HG03439 (cell line): ENCODE data around the gene KMT2E.

Experiments used
- ATAC-seq: cut with Tn5 transposase; IDR thresholded peaks from one replicate; pipeline ENCODE4 v1.9.1; 2021; ENCODE audit warnings: mild to moderate bottlenecking, moderate library complexity; ENCODE audit not compliant: unreplicated experiment

Gene KMT2E

DNA sequence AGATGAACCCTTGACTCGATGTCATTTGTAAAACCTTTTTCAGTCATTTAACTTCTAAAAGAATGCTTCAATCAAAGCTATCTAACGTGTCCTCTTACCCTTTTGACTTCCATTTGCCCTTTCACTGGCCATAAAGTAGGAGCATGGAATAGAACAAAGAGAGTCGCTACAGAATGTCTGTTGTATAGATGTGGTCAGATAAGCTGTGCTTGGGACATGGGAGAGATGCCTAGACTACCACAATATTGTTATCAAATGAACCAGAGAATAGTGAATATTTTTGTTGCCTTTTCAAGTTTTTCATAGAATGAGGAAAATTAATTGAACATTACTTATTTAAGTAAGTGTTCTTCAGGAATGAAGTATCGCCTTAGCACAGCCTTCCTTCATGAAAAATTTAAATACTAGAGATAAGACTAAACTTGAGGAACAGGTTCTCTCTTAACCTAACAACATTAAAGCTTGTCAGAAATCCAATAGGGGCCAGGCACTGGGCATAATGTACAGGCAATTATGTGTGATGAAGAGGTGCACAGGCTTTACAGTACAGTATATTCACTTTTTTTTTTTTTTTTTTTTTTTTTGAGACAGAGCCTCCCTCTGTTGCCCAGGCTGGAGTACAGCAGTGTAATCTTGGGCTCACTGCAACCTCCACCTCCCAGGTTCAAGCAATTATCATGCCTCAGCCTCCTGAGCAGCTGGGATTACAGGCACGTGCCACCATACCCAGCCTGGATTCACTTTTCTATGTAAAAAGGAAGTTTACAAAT is 7.5 kb upstream of the KMT2E start:
- no peak for ATAC-seq

DNA sequence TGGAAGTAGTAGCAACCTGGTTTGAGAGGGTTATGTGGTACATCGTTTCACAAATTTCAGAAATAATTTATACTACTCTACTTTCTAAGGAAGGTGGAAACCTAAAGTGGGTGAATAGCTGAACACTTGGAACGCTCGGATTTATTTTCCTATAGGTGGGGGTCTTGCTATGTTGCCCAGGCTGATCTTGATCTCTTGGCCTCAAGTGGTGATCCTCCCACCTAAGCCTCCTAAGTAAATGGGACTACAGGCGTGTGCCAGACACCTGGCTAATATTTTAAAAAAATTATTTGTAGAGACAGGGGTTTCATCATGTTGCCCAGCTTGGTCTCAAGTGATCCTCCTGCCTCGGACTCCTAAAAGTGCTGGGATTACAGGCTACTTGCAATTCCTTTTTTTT is 6.7 kb upstream of the KMT2E start:
- ATAC-seq: no peak

- no peak for ATAC-seq
Observed at GRCh38 chr7:105009667-105010503, 4.1 kb upstream of the KMT2E start.

- ATAC-seq: no peak
Observed at GRCh38 chr7:105010504-105011130, 3.4 kb upstream of the KMT2E start.

DNA sequence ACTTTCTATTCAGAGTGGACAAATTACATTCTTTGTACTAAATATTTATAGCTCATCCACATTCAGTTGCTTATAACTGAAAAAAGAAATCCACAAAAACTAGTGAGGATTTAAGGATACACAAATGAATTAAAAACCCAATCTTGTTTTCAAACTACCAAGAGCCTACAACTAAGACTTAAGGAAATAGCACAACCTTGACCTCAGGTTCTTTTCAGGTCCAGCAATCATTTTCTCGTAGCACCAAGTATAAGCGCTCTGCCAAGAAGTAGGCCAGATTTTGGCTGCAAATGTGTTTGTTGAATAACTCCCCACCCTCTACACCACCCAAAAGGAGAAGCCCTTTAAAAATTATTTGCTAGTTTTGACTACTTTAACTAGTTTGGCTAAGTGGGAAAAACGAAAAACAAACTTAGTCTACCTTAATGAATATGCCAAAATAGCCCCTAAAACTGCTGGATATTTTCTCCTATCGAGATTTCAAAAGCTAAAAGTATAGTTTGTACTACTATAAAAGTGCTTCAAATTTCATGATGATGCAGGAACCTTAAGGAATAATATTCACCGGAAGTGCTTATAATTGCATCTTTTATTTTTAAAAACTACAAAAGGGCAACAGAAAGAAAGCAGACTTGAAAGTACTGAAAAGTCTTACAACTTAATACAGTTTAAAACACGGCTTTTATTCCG is 2.7 kb upstream of the KMT2E start:
- ATAC-seq: no peak

DNA sequence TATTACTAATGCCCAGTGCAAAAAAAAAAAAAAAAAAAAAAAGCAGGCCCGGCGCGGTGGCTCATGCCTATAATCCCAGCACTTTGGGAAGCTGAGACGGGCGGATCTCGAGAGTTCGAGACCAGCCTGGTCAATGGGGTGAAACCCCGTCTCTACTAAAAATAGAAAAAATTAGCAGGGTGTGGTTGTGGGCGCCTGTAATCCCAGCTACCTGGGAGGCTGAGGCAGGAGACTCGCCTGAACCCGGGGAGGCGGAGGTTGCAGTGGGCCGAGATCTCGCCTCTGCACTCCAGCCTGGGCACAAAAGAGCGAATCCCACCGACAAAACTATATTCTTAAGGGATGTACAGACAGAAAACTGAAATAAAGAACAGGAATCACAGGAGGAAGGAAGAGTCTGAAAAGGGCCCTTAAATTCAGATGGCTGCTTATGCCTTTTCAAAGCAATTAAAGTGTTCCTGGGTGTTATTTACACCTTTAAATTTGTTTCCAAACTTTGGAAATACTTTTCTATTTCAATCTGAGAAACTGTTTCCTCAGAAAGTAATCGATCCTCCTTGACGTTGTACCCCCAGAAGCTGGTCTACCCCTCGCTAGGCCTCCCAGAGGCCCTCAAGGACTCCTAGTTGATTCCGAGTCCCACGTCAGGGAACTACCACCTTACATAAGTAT is 2.0 kb upstream of the KMT2E start:
- ATAC-seq: no peak

- peak; percentile 73 for ATAC-seq
Observed at GRCh38 chr7:105012503-105013220, 1.3 kb upstream of the KMT2E start.

GRCh38 chr7:105013221-105013815 is 687 bp upstream of the KMT2E start:
- peak; percentile 44 for ATAC-seq

DNA sequence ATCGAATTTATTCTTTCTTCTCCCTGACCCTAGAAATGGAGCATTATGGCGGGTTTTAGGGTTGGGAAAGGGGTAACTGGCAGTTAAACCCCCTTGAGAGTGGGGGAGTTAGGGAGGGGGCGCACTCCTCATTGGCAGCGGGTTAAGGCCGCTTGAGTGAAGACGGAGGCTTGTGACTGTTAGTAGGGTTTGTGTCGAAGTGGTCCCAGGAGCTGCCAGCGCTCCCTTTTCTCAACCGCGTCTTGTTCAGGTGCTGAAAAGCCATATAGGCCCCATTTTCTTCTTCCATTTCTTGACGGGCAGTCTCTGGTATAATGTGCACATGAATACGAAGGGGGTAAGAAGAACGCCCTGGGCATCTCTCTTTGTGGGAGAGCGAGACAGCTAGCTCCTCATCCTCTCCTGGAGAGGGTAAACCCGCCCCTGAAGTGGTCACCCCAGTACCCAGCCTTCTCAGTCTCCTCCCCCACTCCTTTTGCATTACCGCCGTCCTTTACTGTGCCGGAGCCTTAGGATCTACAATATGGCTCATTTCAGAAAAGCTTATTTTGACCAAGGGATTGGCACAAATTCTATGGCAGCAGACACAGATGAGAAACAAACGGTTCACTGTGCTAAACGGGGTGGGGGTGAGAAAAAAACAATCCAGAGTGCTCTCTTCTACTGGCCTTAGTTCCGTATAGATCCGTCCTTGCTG is 836 bp downstream of the KMT2E start:
- ATAC-seq: no peak

DNA sequence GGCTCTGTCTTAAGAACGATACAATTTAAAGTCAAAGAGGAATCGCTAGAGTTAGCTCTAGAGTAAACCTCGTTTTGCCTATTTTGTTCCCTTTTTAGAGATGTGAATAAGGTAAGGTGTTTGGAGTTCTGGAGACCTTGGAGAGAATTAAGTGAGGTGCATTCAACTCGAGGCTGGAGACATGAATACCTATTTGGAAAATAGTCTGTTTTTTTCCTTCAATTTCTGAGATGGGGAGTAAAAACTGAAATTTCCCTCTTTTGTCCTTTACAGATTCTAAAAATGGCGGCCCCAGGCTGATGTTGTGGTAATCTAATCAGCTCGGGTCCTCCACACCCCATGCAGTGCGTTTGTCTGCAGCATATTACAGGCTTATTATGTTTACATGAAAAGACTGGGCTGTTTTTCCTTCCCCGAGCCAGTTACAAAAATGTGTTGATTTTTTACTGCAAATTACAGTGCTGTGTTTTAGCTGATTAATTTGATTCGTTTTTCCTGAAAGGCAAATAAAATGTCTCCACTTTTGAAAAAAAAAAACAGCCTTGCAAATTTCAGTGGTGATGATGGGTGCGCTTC is 1.5 kb downstream of the KMT2E start:
- no peak for ATAC-seq

GRCh38 chr7:105016068-105016708 is 2.2 kb downstream of the KMT2E start:
- ATAC-seq: no peak

- ATAC-seq: no peak
Observed at GRCh38 chr7:105016709-105017656, 3.0 kb downstream of the KMT2E start.

DNA sequence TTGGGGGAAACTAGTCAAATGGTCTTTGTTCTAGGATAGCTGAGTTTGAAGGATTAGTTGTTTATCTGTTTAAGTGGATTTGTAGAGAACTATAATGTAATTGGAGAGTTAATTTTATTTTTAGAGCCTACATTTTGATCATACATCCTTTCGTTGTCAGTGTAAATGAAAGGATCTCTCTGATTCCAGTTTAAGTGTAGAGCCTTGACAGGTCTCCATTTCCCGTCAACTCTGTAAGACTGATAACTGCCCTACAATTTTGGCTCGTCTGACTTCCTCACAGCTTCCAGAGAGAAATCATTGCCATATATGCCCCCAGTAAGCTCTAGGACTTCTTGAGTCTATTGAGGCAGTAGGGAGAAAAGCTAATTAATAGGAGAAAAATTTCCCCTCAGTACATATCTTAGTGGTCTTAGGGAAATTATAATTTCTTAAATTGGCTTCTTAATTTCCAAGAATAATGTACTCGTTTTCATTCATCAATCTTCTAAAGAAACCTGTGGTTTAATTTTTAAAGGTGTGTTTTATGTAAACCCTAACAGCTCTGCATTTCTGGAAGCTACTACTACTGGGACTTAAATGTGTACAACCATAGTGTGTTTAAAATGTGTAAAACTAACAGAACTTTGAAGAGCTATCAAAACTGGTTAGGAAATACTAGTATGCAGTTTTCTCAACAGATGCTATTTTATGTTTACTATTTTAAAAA is 3.8 kb downstream of the KMT2E start:
- no peak for ATAC-seq

GRCh38 chr7:105019269-105019668 is 5.3 kb downstream of the KMT2E start:
- no peak for ATAC-seq

- no peak for ATAC-seq
Observed at GRCh38 chr7:105020926-105021325, 6.9 kb downstream of the KMT2E start.

DNA sequence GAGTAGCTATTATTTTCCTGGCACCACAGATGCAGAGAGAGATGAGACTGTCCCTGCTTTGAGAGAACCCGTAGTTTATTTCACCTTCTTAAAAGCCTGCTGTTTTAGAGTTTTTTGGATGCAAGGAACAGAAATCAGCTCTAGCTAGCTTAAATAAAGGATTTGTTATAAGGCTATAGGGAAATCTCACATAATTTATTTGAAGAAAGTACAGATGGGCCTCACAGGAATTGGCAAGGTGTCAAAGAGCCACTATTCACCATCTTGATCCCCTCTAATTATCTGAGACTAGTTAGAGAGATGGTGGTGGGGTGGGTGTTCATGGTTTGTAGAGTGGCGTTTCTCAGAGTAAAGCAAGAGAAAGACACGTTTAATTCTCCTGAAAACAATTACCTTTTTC is 7.3 kb downstream of the KMT2E start:
- no peak for ATAC-seq
